Keratinocyte (primary cell): ENCODE measurements around the gene ELF4.
A peak's percentile ranks its signal among the peaks of the same experiment; 100 is the strongest.

ENCODE experiments used
- CTCF ChIP-seq, 3 experiments: IDR thresholded peaks in 1 of 3; conservative IDR thresholded peaks in 1 of 3; optimal IDR thresholded peaks in 1 of 3; 2 replicates in 2 of 3; 3 replicates in 1 of 3; pipeline versions ENCODE3 to v1.5.1; 2011; ENCODE audit warnings: low read length in 3 of 3, mild to moderate bottlenecking in 3 of 3, moderate library complexity in 2 of 3, control low read depth in 1 of 3, inconsistent platforms in 1 of 3; ENCODE audit not compliant: insufficient read depth in 2 of 3; ENCODE audit errors: extremely low read depth in 1 of 3
- EZH2 ChIP-seq: IDR thresholded peaks from one replicate; pipeline ENCODE4 v1.6.1; 2012; ENCODE audit warnings: inconsistent platforms, mild to moderate bottlenecking, low read length, moderate library complexity

GRCh38 chrX:130120746-130121504 is 10.6 kb upstream of the ELF4 start:
- TF ChIP-seq CTCF (optimal IDR thresholded peaks at IDR 0.05 in 1 of 3, IDR thresholded peaks at IDR 0.05 in 1 of 3, conservative IDR thresholded peaks at IDR 0.05 in 1 of 3; ENCODE audit: extremely low read depth in 1 of 3, insufficient read depth in 2 of 3, low read length in 3 of 3) (peak in 1 of 3 experiments; percentile 59), EZH2 (no peak)
